Measurements from ENCODE around the gene NGB. TPM values are rescaled to one million over a fixed set of nuclear protein-coding genes. Genes with fewer than 3 reads are reported as not detected.

Gene NGB
- total RNA-seq, result not detected

- TF ChIP-seq, protein P1, sequence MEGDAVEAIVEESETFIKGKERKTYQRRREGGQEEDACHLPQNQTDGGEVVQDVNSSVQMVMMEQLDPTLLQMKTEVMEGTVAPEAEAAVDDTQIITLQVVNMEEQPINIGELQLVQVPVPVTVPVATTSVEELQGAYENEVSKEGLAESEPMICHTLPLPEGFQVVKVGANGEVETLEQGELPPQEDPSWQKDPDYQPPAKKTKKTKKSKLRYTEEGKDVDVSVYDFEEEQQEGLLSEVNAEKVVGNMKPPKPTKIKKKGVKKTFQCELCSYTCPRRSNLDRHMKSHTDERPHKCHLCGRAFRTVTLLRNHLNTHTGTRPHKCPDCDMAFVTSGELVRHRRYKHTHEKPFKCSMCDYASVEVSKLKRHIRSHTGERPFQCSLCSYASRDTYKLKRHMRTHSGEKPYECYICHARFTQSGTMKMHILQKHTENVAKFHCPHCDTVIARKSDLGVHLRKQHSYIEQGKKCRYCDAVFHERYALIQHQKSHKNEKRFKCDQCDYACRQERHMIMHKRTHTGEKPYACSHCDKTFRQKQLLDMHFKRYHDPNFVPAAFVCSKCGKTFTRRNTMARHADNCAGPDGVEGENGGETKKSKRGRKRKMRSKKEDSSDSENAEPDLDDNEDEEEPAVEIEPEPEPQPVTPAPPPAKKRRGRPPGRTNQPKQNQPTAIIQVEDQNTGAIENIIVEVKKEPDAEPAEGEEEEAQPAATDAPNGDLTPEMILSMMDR (IDR thresholded peaks at IDR 0.05; ENCODE audit: low read depth), result no peak
Measured at GRCh38 chr14:77271113-77271710, at the start of gene NGB. NGB (minus strand) TSS chr14:77271206; CDS start chr14:77270937, 269 bp downstream.

DNA sequence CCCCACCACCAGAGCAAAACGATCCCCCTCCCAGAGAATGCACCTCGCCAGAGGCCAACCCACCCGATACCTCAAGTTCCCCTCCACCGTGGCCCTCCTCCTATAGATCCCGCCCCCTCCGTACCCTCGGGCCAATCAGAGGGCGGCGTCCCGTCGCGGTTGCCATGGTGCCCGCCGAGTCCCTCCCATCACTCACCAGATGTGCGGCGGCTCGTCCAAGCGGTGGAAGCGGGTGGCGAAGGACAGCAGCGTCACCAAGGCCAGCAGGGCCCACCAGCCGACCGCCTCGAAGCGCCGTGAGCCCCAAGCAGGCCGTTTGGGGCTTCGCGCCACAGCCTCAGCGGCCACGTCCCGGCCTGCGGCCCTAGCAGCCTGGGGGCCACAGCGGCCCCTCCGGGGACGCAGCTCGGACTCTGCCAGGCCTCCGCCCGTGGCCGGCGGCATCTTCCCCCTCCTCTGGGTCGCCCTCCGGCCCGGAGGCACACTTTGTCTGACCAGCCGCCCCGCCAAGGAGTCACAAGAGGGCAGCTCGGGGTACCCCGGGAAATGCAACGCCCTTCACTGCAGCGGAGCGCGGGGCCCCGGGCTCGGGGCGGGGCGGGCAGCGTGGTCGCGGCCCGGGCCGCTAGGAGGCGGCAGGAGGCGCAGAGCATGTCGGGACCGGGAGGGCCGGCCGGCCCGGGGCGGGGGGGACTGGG lies 49.4 kb upstream of the NGB start, which contains the start of gene POMT2:
Gene POMT2, minus strand, starts transcription at position 646 of the 698 bp plus-strand sequence. Its CDS starts 202 bp downstream, at position 444.
- TF ChIP-seq, protein P1 (IDR thresholded peaks at IDR 0.05; ENCODE audit: low read depth), result no peak

GRCh38 chr14:77319422-77319821 lies 48.4 kb upstream of the NGB start:
- TF ChIP-seq, protein P1 (IDR thresholded peaks at IDR 0.05; ENCODE audit: low read depth), result no peak

- TF ChIP-seq, protein P1 (IDR thresholded peaks at IDR 0.05; ENCODE audit: low read depth), result no peak
Measured at GRCh38 chr14:77318006-77318553, 47.1 kb upstream of the NGB start.

GRCh38 chr14:77316872-77317301 lies 45.9 kb upstream of the NGB start:
- TF ChIP-seq, protein P1 (IDR thresholded peaks at IDR 0.05; ENCODE audit: low read depth), result no peak

DNA sequence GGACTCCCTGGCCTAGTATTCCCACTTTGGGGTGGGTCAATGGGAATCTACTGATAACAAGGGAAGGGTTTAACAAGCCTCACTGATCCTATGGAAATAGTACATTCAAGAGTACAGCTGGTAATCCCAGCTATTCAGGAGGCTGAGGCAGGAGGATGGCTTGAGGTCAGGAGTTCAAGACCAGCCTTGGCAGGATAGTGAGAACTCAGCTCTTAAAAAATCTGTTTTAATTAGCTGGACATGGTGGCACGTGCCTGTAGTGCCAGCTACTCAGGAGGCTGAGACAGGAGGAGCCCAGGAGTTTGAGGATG lies 45.1 kb upstream of the NGB start:
- TF ChIP-seq, protein P1 (IDR thresholded peaks at IDR 0.05; ENCODE audit: low read depth), result no peak

Measured in subcutaneous adipose tissue (tissue), 4 donors.